ENCODE results near the gene FTCD. TPM values are rescaled to one million over a fixed set of nuclear protein-coding genes. Genes with fewer than 3 reads are reported as not detected.
A peak's percentile ranks its signal among the peaks of the same experiment; 100 is the strongest.

Gene FTCD
- total and polyA plus RNA-seq, 2 of the 4 experiments (the other 2 are of a cell fraction) = 0.55 TPM; not detected in 1

DNA sequence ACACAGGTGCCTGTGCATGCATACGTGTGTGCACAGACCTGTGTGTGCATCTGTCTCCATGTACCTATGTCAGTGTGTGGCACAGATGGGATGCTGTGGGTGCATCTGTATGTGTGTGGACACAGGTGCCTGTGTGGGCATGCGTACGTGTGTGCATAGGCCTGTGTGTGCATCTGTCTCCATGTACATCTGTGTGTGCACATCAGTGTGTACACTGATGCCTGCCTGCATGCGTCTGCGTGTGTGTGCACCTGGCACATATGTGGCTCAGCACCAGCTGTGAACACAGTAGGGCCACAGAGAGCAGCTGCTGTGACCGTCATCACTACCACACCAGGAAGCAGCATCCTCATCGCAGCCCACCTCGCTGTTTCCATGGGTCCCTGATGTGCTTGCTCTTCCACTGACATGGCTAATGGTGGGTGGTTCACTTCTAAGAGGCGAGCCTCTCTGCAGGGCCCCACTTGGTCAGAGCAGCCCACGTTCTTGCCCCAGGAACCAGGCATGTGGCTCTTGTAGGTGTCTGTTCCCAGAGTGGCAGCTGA lies 38.5 kb upstream of the FTCD start:
- Histone ChIP-seq H2AK9ac (replicated peaks; ENCODE audit: low read depth, low read length, poor library complexity) (no peak overlapping the region), H3K4me1 (ENCODE audit: control insufficient read depth, insufficient read depth, low read length) (peaks cover 19% of the 10 kb centered on the region), H4K8ac (ENCODE audit: low read depth in 2 of 2, low read length in 2 of 2) (no peak overlapping the region), H3K27me3 (ENCODE audit: control insufficient read depth, insufficient read depth, low read length) (no peaks in the 10 kb centered on the region), H3K18ac (ENCODE audit: low read depth, low read length) (no peak overlapping the region), H4K5ac (ENCODE audit: low read depth, low read length) (no peak overlapping the region), H3K9ac (ENCODE audit: low read depth, low read length) (no peak overlapping the region), H3K79me1 (ENCODE audit: low read depth in 1 of 2, low read length in 2 of 2) (no peaks in the 10 kb centered on the region), H3K23ac (ENCODE audit: low read depth, low read length) (no peak overlapping the region), H2BK20ac (ENCODE audit: low read depth, low read length) (no peak overlapping the region), H3K36me3 (ENCODE audit: control insufficient read depth, insufficient read depth, low read length) (peaks cover 41% of the 10 kb centered on the region), H3K4me2 (ENCODE audit: low read depth, low read length) (no peak overlapping the region), H3K56ac (ENCODE audit: extremely low read depth, insufficient read depth, low read length) (no peak overlapping the region), H2BK120ac (ENCODE audit: low read depth, low read length) (no peak overlapping the region), H2AK5ac (ENCODE audit: low read depth, low read length) (no peak overlapping the region), H2AFZ (replicated peaks; ENCODE audit: low read length, poor library complexity) (peak overlapping the region; percentile 56), H3K4ac (ENCODE audit: low read depth, low read length) (no peak overlapping the region), H4K91ac (ENCODE audit: insufficient read depth, low read depth, low read length) (no peak overlapping the region), H3K27ac (ENCODE audit: insufficient read depth, low read length) (no peak overlapping the region), H3K9me1 (ENCODE audit: insufficient read depth, low read length) (peaks cover 21% of the 10 kb centered on the region), H3K9me3 (ENCODE audit: control insufficient read depth, insufficient read depth, low read length) (no peaks in the 10 kb centered on the region), H4K20me1 (ENCODE audit: insufficient read depth, low read length) (no peaks in the 10 kb centered on the region), H2BK5ac (ENCODE audit: low read depth, low read length, poor library complexity, severe bottlenecking) (no peak overlapping the region), H3K14ac (replicated peaks; ENCODE audit: low read depth, low read length) (no peak overlapping the region), H2BK15ac (ENCODE audit: low read depth, low read length) (no peak overlapping the region), H3K4me3 (ENCODE audit: insufficient read depth, low read depth, low read length) (no peak overlapping the region)
- dilution Hi-C loops (cut with HindIII; ENCODE audit: low sequenced_read_pairs, unreplicated experiment) (no loop called here), in situ Hi-C loops (cut with MboI; ENCODE audit: low sequenced_read_pairs) (no loop called here), intact Hi-C loops (cut with micrococcal nuclease) (no loop called here)
- ChIA-PET POLR2A (ENCODE audit: unreplicated experiment) (no interaction called here), CTCF (no interaction called here)
- BruUV-seq (replicated peaks) = no TSS peak
- no peak for TF ChIP-seq RAD21 (IDR thresholded peaks at IDR 0.05; ENCODE audit: low read length)
- TF ChIP-seq CEBPB (IDR thresholded peaks at IDR 0.05; ENCODE audit: low read depth, low read length) = no peak
- no peak for TF ChIP-seq POLR2A (IDR thresholded peaks at IDR 0.05; ENCODE audit: low read depth, low read length)
- TF ChIP-seq RFX5 (IDR thresholded peaks at IDR 0.05; ENCODE audit: low read depth, low read length) = no peak
- TF ChIP-seq RCOR1 (IDR thresholded peaks at IDR 0.05; ENCODE audit: insufficient replicate concordance, low read length) = no peak
- no peak for TF ChIP-seq SMC3 (IDR thresholded peaks at IDR 0.05; ENCODE audit: low read depth, low read length)
- no peak for TF ChIP-seq MXI1 (IDR thresholded peaks at IDR 0.05; ENCODE audit: borderline replicate concordance, low read depth, low read length)
- 96% methylated on average over 6 of the region's 10 CpGs; no CpG with 5 or more reads in 1 of the 2 experiments for WGBS, 2 experiments (ENCODE audit: extremely low coverage in 2 of 2, insufficient read length in 1 of 2)
- no peak for ATAC-seq (ENCODE audit: low read depth)
- DNase-seq = no peak
